HepG2 (cell line): ENCODE data around the gene ARL10. TPM values are rescaled to one million over a fixed set of nuclear protein-coding genes. Genes with fewer than 3 reads are reported as not detected.

Experiments
- ATAC-seq: fragments of 200-7000 bp; cut with Tn5 transposase; 3 replicates; pipeline ENCODE4 v1.9.1; 2020; ENCODE audit warnings: mild to moderate bottlenecking, moderate library complexity
- BruUV-seq: library from RNA; stranded (reverse); fragments of 400-500 nt; replicated peaks from 2 replicates; lab custom pipeline; 2021; lab: Mats Ljungman, UMichigan
- CTCF ChIA-PET: fragments of 300-600 bp; formaldehyde crosslinking; extraction: SDS; loops from one replicate; lab custom pipeline; 2021; ENCODE audit warnings: low total read pairs, inconsistent platforms, low intra/inter-chr PET ratio; lab: Yijun Ruan, JAX
- POLR2A ChIA-PET: fragments of 350-600 bp; sonication (Branson Sonifier 250); formaldehyde crosslinking; loops from one replicate; lab custom pipeline; 2020; ENCODE audit warnings: antibody characterized with exemption, inconsistent platforms; lab: Yijun Ruan, JAX
- DNase-seq: peaks from one replicate; pipeline ENCODE4 v3.0.0-alpha.2; 2015; ENCODE audit warnings: low spot score
- FAIRE-seq: peaks from 3 replicates; lab custom pipeline; 2011; peaks lifted over from hg19 to GRCh38; lab: Jason Lieb, UNC
- H2AFZ ChIP-seq: one replicate; pipeline ENCODE4 v1.6.1; 2011; ENCODE audit warnings: low read length, inconsistent platforms
- H3K27ac ChIP-seq: fragments of 300-600 bp; 3 replicates; pipeline ENCODE4 v1.8.0; 2011; ENCODE audit warnings: mixed run types, mild to moderate bottlenecking, mixed read lengths, low read length, inconsistent platforms; ENCODE audit not compliant: insufficient read depth; ENCODE audit errors: extremely low read length
- H3K27me3 ChIP-seq, 2 experiments: fragments of 200-600 bp in 1 of 2; 2 replicates in 1 of 2; 3 replicates in 1 of 2; pipeline versions ENCODE4 v1.6.0 to v1.8.0; 2011; ENCODE audit warnings: low read length in 2 of 2, mild to moderate bottlenecking in 2 of 2, moderate library complexity in 2 of 2, inconsistent platforms in 1 of 2; ENCODE audit not compliant: insufficient read depth in 2 of 2, control insufficient read depth in 1 of 2
- H3K36me3 ChIP-seq, 2 experiments: fragments of 200-600 bp in 1 of 2; replicated peaks in 1 of 2; 2 replicates in 1 of 2; 3 replicates in 1 of 2; pipeline versions ENCODE4 v1.5.1 to v1.8.0; 2011; ENCODE audit warnings: low read length in 2 of 2, inconsistent platforms in 1 of 2; ENCODE audit not compliant: insufficient read depth in 2 of 2, control insufficient read depth in 1 of 2
- H3K4me1 ChIP-seq: 2 replicates; pipeline ENCODE4 v1.5.1; 2012; ENCODE audit warnings: low read length, inconsistent platforms; ENCODE audit not compliant: insufficient read depth
- H3K4me2 ChIP-seq: 2 replicates; pipeline ENCODE4 v1.6.0; 2011; ENCODE audit warnings: low read depth, low read length, inconsistent platforms
- H3K4me3 ChIP-seq, 3 experiments: fragments of 200-600 bp in 1 of 3; sonication (generic), shearing (Covaris generic) in 1 of 3; replicated peaks in 1 of 3; 2 replicates each; pipeline ENCODE4 v1.5.1; 2011 to 2016; ENCODE audit warnings: low read length in 3 of 3, inconsistent platforms in 2 of 3, low read depth in 2 of 3, mild to moderate bottlenecking in 2 of 3, control low read depth in 1 of 3, mixed read lengths in 1 of 3; ENCODE audit not compliant: insufficient read depth in 1 of 3
- H3K79me2 ChIP-seq: one replicate; pipeline ENCODE4 v1.6.1; 2011; ENCODE audit warnings: low read length, inconsistent platforms; ENCODE audit not compliant: insufficient read depth
- H3K9ac ChIP-seq: 2 replicates; pipeline ENCODE4 v1.6.0; 2011; ENCODE audit warnings: mild to moderate bottlenecking, low read depth, low read length, inconsistent platforms; ENCODE audit not compliant: insufficient read depth
- H3K9me3 ChIP-seq: 2 replicates; pipeline ENCODE4 v1.5.1; 2012; ENCODE audit warnings: mild to moderate bottlenecking, low read length
- H4K20me1 ChIP-seq: 2 replicates; pipeline ENCODE4 v1.6.0; 2011; ENCODE audit warnings: inconsistent platforms, mild to moderate bottlenecking, low read length, moderate library complexity; ENCODE audit not compliant: insufficient read depth
- CENPT ChIP-seq: sonication (generic); formaldehyde crosslinking; IDR thresholded peaks from 2 replicates; pipeline ENCODE4 v1.8.0; 2022; ENCODE audit warnings: low read depth, mild to moderate bottlenecking, moderate library complexity, missing genetic modification reagents
- LBX2 ChIP-seq: sonication (generic); formaldehyde crosslinking; IDR thresholded peaks from 2 replicates; pipeline ENCODE4 v1.5.0; 2020; ENCODE audit warnings: missing genetic modification reagents, mild to moderate bottlenecking, borderline replicate concordance
- MTA1 ChIP-seq: sonication (generic); formaldehyde crosslinking; IDR thresholded peaks from 2 replicates; pipeline ENCODE4 v1.4.0; 2020; ENCODE audit warnings: missing genetic modification reagents, mild to moderate bottlenecking, borderline replicate concordance
- NCOR1 ChIP-seq: fragments of 200-600 bp; sonication (generic); IDR thresholded peaks from 2 replicates; pipeline ENCODE4 v1.7.0; 2017; ENCODE audit warnings: antibody characterized with exemption, low read length, borderline replicate concordance
- PAXIP1 ChIP-seq: sonication (generic); formaldehyde crosslinking; conservative IDR thresholded peaks from 2 replicates; pipeline ENCODE4 v1.4.0; 2020; ENCODE audit warnings: mild to moderate bottlenecking, missing genetic modification reagents, moderate library complexity
- POGZ ChIP-seq: sonication (generic); formaldehyde crosslinking; IDR thresholded peaks from 2 replicates; pipeline ENCODE4 v1.4.0; 2020; ENCODE audit warnings: mild to moderate bottlenecking, missing genetic modification reagents
- POLR2AphosphoS5 ChIP-seq: IDR thresholded peaks from 2 replicates; pipeline ENCODE4 v1.6.1; 2012; ENCODE audit warnings: low read depth, low read length
- RCOR2 ChIP-seq: IDR thresholded peaks from 2 replicates; pipeline ENCODE4 v1.6.1; 2016; ENCODE audit warnings: missing biosample characterization, missing genetic modification reagents
- ZNF382 ChIP-seq: sonication (generic); formaldehyde crosslinking; IDR thresholded peaks from 2 replicates; pipeline ENCODE4 v1.5.0; 2020; ENCODE audit warnings: missing genetic modification reagents, mild to moderate bottlenecking, borderline replicate concordance
- ZNF740 ChIP-seq: sonication (generic); formaldehyde crosslinking; IDR thresholded peaks from 2 replicates; pipeline ENCODE4 v1.4.0; 2020; ENCODE audit warnings: missing genetic modification reagents
- ZSCAN20 ChIP-seq: sonication (generic); formaldehyde crosslinking; IDR thresholded peaks from 2 replicates; pipeline ENCODE4 v1.4.0; 2020; ENCODE audit warnings: missing genetic modification reagents, mild to moderate bottlenecking, borderline replicate concordance
- WGBS: methylation state at CpG from one replicate; pipeline ENCODE4 v1.1.6; 2017; ENCODE audit warnings: low lambda C conversion rate; 5-methylcytosine and 5-hydroxymethylcytosine counted together
- in situ Hi-C: cut with HindIII; loops from 2 replicates; pipeline ENCODE4 v1.10.0; 2017; ENCODE audit warnings: low pct_unique_long_range_greater_than_20kb; ENCODE audit not compliant: extremely low pct_ligation_motif_present
- intact Hi-C: fragments of 100-400 bp; cut with micrococcal nuclease; formaldehyde crosslinking; loops from one replicate; pipeline ENCODE4 v1.10.0; 2022; ENCODE audit not compliant: unreplicated experiment
- polyA plus RNA-seq, 8 experiments: library from polyadenylated mRNA; depleted of rRNA in 3 of 8; stranded (reverse) in 7 of 8; unstranded in 1 of 8; fragments of >200 nt; fragmentation: Illumina TruSeq in 4 of 8; extraction: Trizol in 4 of 8; gene quantifications; 2 replicates each; pipeline versions ENCODE4 v1.2.1 to v1.2.3, GENCODE V29; 2011 to 2016; ENCODE audit warnings: low read depth in 4 of 8, missing spikeins in 1 of 8, mixed read lengths in 1 of 8; ENCODE audit not compliant: insufficient read depth in 1 of 8
- total RNA-seq, 5 experiments: library from RNA; depleted of rRNA; stranded (reverse); fragments of >200 nt; fragmentation: Illumina TruSeq; extraction: Trizol; gene quantifications; 2 replicates each; pipeline ENCODE4 v1.2.3, GENCODE V29; 2016; ENCODE audit warnings: low read depth in 1 of 5

Gene ARL10
- total and polyA plus RNA-seq, 2 of the 13 experiments (the other 11 are each of a cell fraction or from before 2014, with no cell fraction given): 0.18 to 0.50 TPM

GRCh38 chr5:176366232-176366894 is 1.1 kb downstream of the ARL10 start:
- DNase-seq (no peak), FAIRE-seq (no peak), ATAC-seq (no peak)
- Histone ChIP-seq H2AFZ (no peak overlapping the region), H3K9me3 (no peaks in the 10 kb centered on the region), H3K27ac (no peak overlapping the region), H3K4me3 (no peak overlapping the region), H3K27me3 (peaks cover 3 to 6% of the 10 kb centered on the region in 2 experiments; a peak in 4 of 5 replicates), H3K79me2 (peaks cover 1% of the 10 kb centered on the region), H3K4me2 (no peak overlapping the region), H3K4me1 (peaks cover 57% of the 10 kb centered on the region), H4K20me1 (no peaks in the 10 kb centered on the region), H3K9ac (no peak overlapping the region), H3K36me3 (no peaks in the 10 kb centered on the region)
- intact Hi-C loops: no loop called here
- POLR2A ChIA-PET: no interaction called here
- BruUV-seq: no TSS peak
- WGBS: 92% methylated on average over 27 of the region's 38 CpGs
- TF ChIP-seq CENPT (CRISPR knock-in tag) (no peak), ZNF382 (CRISPR knock-in tag) (no peak), MTA1 (CRISPR knock-in tag) (no peak), ZNF740 (CRISPR knock-in tag) (no peak), POLR2AphosphoS5 (no peak)
- in situ Hi-C loops: no loop called here
- CTCF ChIA-PET: no interaction called here

GRCh38 chr5:176368726-176369125 is 3.4 kb downstream of the ARL10 start:
- intact Hi-C loops (no loop called here), in situ Hi-C loops (no loop called here)
- no peak for DNase-seq
- no peaks in the 10 kb centered on the region for H3K9me3 ChIP-seq
- ATAC-seq: no peak
- H3K4me1 ChIP-seq: peaks cover 62% of the 10 kb centered on the region
- no peak overlapping the region for H3K27ac ChIP-seq
- CTCF ChIA-PET: no interaction called here
- H4K20me1 ChIP-seq: no peaks in the 10 kb centered on the region
- no peaks in the 10 kb centered on the region for H3K79me2 ChIP-seq
- no peak overlapping the region for H3K4me3 ChIP-seq
- no peak overlapping the region for H3K9ac ChIP-seq
- no peak for FAIRE-seq
- H2AFZ ChIP-seq: no peak overlapping the region
- 49% methylated on average over 5 of the region's 13 CpGs for WGBS
- peaks cover 3 to 6% of the 10 kb centered on the region in 2 experiments; a peak in 4 of 5 replicates for H3K27me3 ChIP-seq
- H3K36me3 ChIP-seq: no peaks in the 10 kb centered on the region
- BruUV-seq: no TSS peak
- POLR2A ChIA-PET: no interaction called here
- peak overlapping the region; percentile 23; the same call in 1 of the 2 replicates for H3K4me2 ChIP-seq
- TF ChIP-seq LBX2 (CRISPR knock-in tag) (no peak), NCOR1 (no peak), POGZ (CRISPR knock-in tag) (no peak), RCOR2 (no peak), PAXIP1 (CRISPR knock-in tag) (no peak), ZSCAN20 (CRISPR knock-in tag) (no peak)
